ENCODE results near the gene CAV2.

The CAV2 gene

DNA sequence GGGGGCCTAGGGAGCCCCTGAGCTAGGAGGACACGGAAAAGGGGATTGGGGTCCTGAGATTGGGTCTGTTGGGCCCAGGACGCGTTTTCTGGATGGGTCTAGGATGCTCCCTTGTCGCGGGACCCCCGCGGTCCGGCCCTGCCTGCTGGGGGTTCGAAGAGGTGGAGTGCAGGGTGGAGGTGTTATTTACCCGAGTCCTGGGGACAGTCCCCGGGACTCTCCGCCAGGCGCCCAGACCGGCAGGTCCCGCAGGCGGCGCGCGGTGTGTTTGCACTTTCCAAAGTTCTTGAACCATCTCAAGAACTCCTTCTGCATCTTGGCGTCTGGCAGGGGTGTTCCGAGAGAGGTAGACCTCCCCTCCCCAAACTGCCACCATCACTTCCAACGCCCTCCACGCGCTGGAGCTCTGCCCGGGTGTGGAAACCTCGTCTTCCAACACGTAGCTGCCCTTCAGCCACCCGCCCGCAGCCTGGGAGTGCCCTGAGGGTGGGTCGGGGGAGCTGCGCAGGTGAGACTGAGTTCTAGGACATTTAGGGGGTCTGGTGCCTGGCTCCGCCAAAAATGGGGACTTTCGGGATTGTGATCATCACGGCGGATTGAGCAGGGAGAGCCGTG lies 25.9 kb downstream of the CAV2 start:
- FAIRE-seq = no peak

- FAIRE-seq = no peak
These were observed 26.6 kb downstream of the CAV2 start for GRCh38 chr7:116525913-116526861.

DNA sequence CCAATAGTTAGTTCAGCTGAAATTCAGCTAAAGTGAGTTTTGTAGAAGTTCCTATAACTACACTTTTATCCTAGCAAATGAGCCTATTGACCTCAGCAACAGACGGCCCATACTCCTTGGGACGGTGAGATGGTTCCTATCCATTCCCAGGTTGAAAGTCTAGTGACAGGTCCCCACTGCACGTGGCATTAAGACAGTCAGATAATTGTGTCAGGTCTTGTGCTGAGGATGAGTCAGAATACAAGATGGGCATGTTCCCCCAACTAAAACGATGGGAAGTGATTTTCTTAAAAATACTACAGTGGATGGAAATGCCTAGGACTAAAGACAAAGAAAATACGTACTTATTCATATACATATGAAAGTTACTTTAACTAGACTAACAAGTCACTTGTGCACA lies 27.4 kb downstream of the CAV2 start:
- FAIRE-seq = no peak

DNA sequence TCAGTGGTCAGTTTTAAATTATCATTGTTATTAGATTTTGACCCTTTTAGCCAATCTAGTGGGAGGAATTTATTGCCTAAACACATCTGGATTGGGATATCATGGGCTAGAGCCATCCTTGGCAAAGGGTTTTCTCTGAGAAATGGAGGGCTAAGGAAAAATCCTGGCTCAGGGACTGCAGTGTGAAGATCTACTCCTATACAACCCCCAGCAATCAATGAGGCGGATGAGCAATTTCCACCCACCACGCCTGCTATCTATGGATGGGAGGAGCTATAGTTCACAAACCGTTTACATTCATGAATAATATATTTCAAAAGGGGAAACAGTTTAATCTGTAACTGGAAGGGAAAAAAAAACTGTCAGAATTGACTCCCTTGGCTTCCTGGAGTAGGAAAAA lies 28.0 kb downstream of the CAV2 start:
- no peak for FAIRE-seq

GRCh38 chr7:116528008-116528789 lies 28.7 kb downstream of the CAV2 start:
- FAIRE-seq = no peak

DNA sequence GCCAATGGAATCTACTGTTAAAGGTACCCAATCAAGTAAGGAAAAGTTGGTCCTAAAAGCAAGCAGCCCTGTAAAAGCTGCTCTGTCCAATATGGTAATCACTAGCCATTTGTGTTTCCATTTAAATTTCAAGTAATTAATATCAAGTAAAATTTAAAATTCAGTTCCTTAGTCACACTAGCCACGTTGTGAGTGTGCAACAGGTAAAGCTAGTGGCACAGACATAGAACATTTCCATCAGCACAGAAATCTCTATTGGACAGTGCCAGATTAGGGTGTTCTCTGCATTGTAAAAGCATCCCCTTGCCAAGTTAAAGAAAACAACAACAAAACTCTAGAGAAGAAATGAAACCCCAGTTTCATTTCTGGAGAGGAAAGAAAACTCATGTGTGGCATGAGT lies 29.7 kb downstream of the CAV2 start:
- no peak for FAIRE-seq

GRCh38 chr7:116530107-116530820 lies 30.7 kb downstream of the CAV2 start:
- no peak for FAIRE-seq

- no peak for FAIRE-seq
These were observed 32.7 kb downstream of the CAV2 start for GRCh38 chr7:116532102-116532688.

DNA sequence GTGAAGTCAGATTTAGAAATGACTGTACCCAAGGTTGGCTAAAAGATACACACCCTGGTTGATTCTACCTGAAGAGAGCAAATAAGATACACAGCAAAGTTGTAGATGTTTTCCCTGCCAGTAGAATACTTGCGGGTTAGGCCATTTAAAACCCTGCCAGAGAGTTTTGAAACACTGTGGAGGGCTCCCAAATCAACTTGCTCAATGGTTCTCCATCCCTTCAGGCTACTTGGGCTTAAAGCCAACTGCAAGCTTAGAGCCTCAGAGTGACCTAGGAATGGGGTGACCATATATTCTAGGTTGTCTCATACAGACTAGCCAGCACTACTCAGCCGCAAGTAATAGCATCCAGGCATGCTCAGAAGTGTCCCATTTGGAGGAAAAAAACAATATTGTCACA lies 35.3 kb downstream of the CAV2 start:
- no peak for FAIRE-seq

DNA sequence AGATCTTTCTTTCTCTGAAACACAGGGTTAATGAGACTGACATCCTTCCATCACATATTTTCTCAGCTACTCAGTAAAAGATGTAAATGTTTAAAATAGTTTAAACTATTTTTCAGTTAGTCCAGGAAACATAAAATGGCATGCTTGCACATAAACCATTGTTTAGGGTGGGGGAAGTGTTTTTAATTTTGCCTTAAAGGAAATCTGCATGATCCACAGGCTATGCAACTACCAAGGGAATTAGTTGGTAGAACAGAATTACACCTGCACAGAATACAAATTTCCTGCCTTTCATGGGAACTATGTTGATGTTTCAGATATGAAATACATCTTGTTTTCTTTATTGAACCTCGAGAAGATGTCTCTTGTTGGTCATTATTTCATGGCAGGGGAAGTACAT lies 35.9 kb downstream of the CAV2 start:
- FAIRE-seq = no peak

GRCh38 chr7:116538138-116538537 lies 38.6 kb downstream of the CAV2 start:
- no peak for FAIRE-seq

DNA sequence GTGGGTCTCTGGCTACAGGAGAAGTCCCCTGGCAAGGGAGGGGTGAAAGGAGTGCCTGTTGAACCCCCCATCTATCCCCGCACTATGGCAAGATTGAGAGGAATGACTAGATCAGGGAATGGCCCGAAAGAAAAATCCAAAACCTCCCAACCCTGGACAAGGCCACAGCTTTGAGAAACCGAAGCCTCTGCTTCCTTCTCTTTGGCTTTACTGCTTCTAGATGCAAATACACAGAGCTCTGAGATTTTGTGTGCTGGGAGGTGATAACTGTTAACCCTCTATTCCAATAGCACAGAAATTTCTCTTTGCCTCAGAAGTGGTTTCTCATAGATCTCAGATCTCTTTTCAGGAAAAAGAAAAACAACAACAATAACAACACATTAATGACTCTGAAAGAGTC lies 40.3 kb downstream of the CAV2 start:
- FAIRE-seq = no peak

DNA sequence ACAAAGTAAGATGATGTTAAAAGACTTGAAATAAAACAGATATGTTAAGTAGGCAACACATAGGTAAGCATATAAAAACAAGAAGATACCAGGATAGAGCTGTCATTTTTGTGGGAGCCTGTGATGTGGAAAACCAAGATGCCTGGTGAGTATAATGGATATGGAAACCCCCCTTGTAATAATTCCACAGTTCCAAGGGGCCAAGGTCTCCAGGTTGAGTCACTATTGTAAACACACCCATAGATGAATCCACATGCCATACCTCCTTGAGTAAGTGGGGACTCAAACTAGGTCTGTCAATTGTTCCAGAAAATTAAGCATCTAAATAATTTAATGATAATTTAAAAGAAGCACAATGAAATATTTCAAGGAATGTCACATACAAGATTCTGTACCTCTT lies 41.2 kb downstream of the CAV2 start:
- FAIRE-seq = no peak

DNA sequence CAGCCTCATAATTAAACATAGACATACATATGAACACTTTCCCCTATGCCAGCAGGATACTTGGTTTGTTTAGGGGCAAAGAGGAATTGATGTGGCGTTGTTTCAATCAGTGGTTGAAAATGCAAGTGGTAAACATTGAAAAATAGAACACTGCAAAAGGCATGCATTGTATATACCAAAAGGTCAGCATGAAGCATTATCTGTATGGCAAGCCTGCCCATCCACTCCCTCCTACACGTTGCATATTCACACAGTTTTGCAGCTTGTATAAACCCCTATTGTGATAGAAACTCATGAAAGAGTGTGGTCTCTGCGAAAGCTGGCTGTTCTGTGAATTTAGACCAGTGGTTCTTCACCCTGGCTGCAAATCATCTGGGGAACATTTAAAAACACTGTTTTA lies 42.4 kb downstream of the CAV2 start:
- no peak for FAIRE-seq

DNA sequence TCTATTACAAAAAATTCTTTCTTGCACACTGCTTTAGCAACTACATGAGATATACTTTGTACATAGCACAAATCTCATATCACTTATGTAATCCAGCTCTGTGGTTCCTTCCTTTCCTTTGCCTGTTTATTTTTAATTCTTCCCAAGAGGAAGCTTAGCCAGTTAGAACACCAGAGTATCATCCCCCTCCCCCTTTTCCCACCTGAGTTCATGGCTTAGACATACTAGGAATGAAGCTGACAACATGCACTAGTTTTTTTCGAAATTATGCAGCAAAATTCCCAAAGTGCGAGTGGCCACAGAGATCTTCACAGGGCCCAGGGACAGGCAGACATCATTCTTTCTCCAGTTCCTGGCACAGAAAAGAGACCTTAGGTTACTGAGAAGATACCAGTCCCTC lies 43.1 kb downstream of the CAV2 start:
- no peak for FAIRE-seq

- FAIRE-seq = no peak
These were observed 44.1 kb downstream of the CAV2 start for GRCh38 chr7:116543664-116544063.

GRCh38 chr7:116544487-116544886 lies 44.9 kb downstream of the CAV2 start:
- FAIRE-seq = no peak

DNA sequence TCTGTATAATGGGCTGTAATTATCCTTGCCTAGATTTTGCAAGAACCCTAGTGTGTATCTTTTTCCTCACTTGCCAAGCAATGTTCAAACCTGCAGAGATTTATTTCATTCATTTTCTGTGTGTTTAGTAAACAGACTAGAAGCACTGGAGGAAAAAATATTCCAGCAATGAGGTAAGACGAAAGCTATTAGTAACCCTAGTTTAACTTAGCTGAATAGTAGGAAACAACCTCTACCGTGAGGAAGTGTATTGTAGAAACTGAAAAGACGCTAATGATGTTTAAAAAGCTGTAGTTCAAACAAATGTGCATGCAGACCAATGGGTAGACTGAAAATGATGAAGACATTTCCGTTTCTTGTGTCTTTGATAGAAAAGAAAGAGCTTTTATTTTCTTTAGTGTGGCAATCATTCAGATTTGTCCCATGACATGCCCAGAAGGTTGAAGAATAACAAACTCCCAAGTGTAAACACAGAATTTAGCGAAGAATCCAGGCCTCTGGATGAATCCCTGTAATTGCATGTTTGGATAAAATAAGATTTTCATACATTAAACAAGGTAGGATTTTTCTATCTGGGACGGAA lies 46.0 kb downstream of the CAV2 start:
- no peak for FAIRE-seq

DNA sequence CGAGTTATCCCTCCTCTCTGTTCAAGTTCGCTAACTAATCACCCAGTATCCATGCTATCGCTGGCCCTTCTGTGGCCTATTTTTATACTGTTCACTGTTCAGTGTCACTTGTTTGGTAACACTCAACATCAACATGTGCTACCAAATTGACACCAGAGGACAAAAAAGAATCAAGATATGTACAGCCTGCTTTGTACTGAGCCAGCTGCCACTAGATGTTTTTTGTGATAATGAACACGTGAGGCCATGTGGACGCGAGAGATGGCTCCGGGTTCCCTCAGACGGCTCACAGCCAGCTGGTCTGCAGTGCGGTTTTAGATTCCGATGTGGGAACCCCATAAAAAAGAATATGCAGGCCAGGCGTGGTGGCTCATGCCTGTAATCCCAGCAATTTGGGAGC lies 46.5 kb downstream of the CAV2 start:
- FAIRE-seq = no peak

GRCh38 chr7:116546916-116547315 lies 47.4 kb downstream of the CAV2 start:
- FAIRE-seq = no peak

DNA sequence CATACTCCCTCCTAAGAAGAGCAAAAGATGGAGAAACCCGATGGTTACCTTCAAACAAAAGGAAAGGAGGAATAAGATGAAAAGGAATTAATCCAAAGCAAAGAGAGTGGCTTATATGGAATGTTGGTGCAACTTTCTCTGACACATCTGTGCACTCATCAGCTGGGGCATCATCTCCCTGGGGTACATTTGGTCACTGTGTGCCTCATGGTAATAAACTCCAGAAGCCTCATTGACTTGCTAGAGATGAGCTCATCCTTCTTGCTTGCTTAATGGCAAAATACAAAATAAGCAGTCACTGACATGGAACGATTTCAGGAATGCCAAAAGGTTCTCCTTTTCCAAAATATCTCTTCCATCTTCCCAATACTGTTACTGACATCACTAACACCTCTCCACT lies 47.8 kb downstream of the CAV2 start:
- no peak for FAIRE-seq

GRCh38 chr7:116548506-116548905 lies 49.0 kb downstream of the CAV2 start:
- FAIRE-seq = no peak
